ENCODE results near the gene SH3TC2. TPM values are rescaled to one million over a fixed set of nuclear protein-coding genes. Genes with fewer than 3 reads are reported as not detected.

The SH3TC2 gene
- polyA plus RNA-seq, 1 of the 3 experiments (the other 2 are of a cell fraction) = 1.1 TPM

DNA sequence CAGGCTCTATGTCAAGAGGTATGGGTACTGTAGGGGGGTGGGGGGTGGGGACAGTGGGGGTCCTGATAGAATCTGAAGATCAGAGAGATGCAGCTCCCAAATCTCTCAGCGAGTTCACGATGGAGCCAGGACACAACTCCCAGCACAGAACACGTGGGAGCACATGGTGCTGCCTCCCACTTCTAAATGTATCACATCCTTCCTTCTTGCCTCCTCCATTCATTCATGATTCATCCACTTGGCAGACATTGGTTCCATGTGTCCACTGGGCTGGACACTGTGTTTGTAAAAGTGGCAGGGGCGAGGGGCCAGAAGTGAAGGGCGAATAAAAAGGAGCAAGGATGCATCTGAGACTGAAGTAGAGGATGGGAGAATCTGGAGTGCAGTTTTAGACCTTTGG, 33.9 kb downstream of the SH3TC2 start:
- Histone ChIP-seq H4K20me1 (ENCODE audit: insufficient read depth) (no peaks in the 10 kb centered on the region), H3F3A (replicated peaks; ENCODE audit: insufficient read depth) (peaks cover 5% of the 10 kb centered on the region), H3K27ac (ENCODE audit: low read depth in 2 of 2, low read length in 1 of 2) (no peak overlapping the region), H3K4me3 (ENCODE audit: low read depth in 2 of 2, low read length in 1 of 2) (no peak overlapping the region), H3K79me2 (ENCODE audit: insufficient read depth) (no peaks in the 10 kb centered on the region), H3K9me2 (no peaks in the 10 kb centered on the region), H3K9me3 (no peaks in the 10 kb centered on the region), H3K4me2 (no peak overlapping the region), H3K9ac (no peak overlapping the region), H3K27me3 (ENCODE audit: insufficient read depth) (no peaks in the 10 kb centered on the region), H3K36me3 (replicated peaks in 1 of 2; ENCODE audit: control insufficient read depth in 1 of 2, insufficient read depth in 2 of 2, low read length in 1 of 2) (no peaks in the 10 kb centered on the region), H3K4me1 (ENCODE audit: control insufficient read depth in 1 of 2, insufficient read depth in 2 of 2, low read depth in 1 of 2, low read length in 1 of 2) (peaks cover 0 to 4% of the 10 kb centered on the region in 2 experiments; a peak in 3 of 4 replicates), H2AFZ (ENCODE audit: low read depth) (no peak overlapping the region)
- no peak for DNase-seq
- 94% methylated on average over 5 of the region's 5 CpGs for WGBS (ENCODE audit: low lambda C conversion rate)
- CTCF ChIA-PET = interaction anchor here (0.6 to 20.7 kb wide), 4 partner anchors 10 to 293 kb away, joined by 3 to 618 read pairs (median 4); no protein-coding TSS in a partner anchor
- no peak for TF ChIP-seq TAF1 (IDR thresholded peaks at IDR 0.05; ENCODE audit: borderline replicate concordance, low read depth, low read length)
- no peak for TF ChIP-seq EP300 (IDR thresholded peaks at IDR 0.05; ENCODE audit: borderline replicate concordance in 1 of 2, low read depth in 1 of 2, low read length in 1 of 2)
- no peak for TF ChIP-seq MAX (IDR thresholded peaks at IDR 0.05; ENCODE audit: low read depth)
- TF ChIP-seq JUND (IDR thresholded peaks at IDR 0.05) = no peak
- TF ChIP-seq MEF2A (IDR thresholded peaks at IDR 0.05; ENCODE audit: borderline replicate concordance, low read depth) = no peak
- no peak for TF ChIP-seq RXRA (IDR thresholded peaks at IDR 0.05; ENCODE audit: borderline replicate concordance, low read depth)
- POLR2A ChIA-PET = no interaction called here

DNA sequence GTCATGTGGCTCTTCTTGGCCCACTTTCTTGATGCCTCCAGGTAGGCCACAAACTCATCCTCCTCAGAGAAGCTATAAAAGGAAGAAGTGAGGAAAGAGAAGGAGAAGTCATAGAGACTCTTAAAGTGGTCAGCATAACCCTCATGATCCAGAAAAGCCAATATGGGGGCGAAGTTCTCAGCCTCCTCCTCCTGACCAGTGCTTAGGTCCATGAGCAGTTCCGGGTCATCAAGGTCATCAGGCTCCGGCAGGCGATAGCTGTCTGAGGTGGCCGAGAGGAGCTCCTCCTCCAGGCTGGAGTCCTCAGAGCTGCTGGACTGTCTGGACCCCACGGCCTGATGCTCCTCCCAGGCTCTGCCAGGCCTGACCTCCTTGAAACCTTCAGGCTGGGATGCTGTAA, 34.7 kb downstream of the SH3TC2 start:
- Histone ChIP-seq H3K9me2 (no peaks in the 10 kb centered on the region), H3K9ac (no peak overlapping the region), H3K36me3 (replicated peaks in 1 of 2; ENCODE audit: control insufficient read depth in 1 of 2, insufficient read depth in 2 of 2, low read length in 1 of 2) (no peaks in the 10 kb centered on the region), H3K27me3 (ENCODE audit: insufficient read depth) (no peaks in the 10 kb centered on the region), H2AFZ (ENCODE audit: low read depth) (no peak overlapping the region), H4K20me1 (ENCODE audit: insufficient read depth) (no peaks in the 10 kb centered on the region), H3K4me3 (ENCODE audit: low read depth in 2 of 2, low read length in 1 of 2) (no peak overlapping the region), H3K9me3 (no peaks in the 10 kb centered on the region), H3K4me2 (no peak overlapping the region), H3K4me1 (ENCODE audit: control insufficient read depth in 1 of 2, insufficient read depth in 2 of 2, low read depth in 1 of 2, low read length in 1 of 2) (peaks cover 0 to 4% of the 10 kb centered on the region in 2 experiments; a peak in 3 of 4 replicates), H3K27ac (ENCODE audit: low read depth in 2 of 2, low read length in 1 of 2) (no peak overlapping the region), H3K79me2 (ENCODE audit: insufficient read depth) (no peaks in the 10 kb centered on the region), H3F3A (replicated peaks; ENCODE audit: insufficient read depth) (peaks cover 5% of the 10 kb centered on the region)
- DNase-seq = no peak
- ChIA-PET POLR2A (no interaction called here), CTCF (interaction anchor here (0.8 to 20.7 kb wide), 2 partner anchors 8 to 292 kb away, joined by 3 to 618 read pairs; no protein-coding TSS in a partner anchor)
- WGBS (ENCODE audit: low lambda C conversion rate) = 78% methylated on average over 4 of the region's 6 CpGs
- TF ChIP-seq, protein P1, sequence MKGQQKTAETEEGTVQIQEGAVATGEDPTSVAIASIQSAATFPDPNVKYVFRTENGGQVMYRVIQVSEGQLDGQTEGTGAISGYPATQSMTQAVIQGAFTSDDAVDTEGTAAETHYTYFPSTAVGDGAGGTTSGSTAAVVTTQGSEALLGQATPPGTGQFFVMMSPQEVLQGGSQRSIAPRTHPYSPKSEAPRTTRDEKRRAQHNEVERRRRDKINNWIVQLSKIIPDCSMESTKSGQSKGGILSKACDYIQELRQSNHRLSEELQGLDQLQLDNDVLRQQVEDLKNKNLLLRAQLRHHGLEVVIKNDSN (IDR thresholded peaks at IDR 0.05; ENCODE audit: borderline replicate concordance, low read depth) = no peak
- TF ChIP-seq MAX (IDR thresholded peaks at IDR 0.05; ENCODE audit: low read depth) (no peak), POLR2AphosphoS5 (IDR thresholded peaks at IDR 0.05; ENCODE audit: low read depth, low read length) (no peak), TCF12 (IDR thresholded peaks at IDR 0.05) (no peak), YY1 (IDR thresholded peaks at IDR 0.05; ENCODE audit: low read depth) (no peak), FOSL2 (IDR thresholded peaks at IDR 0.05; ENCODE audit: borderline replicate concordance, low read depth) (no peak), RXRA (IDR thresholded peaks at IDR 0.05; ENCODE audit: borderline replicate concordance, low read depth) (no peak), EP300 (IDR thresholded peaks at IDR 0.05; ENCODE audit: borderline replicate concordance in 1 of 2, low read depth in 1 of 2, low read length in 1 of 2) (no peak), RFX5 (IDR thresholded peaks at IDR 0.05; ENCODE audit: low read length) (no peak), RAD21 (IDR thresholded peaks at IDR 0.05; ENCODE audit: low read length) (no peak), MXI1 (IDR thresholded peaks at IDR 0.05; ENCODE audit: low read depth, low read length) (no peak), FOXJ3 (CRISPR knock-in tag; IDR thresholded peaks at IDR 0.05) (no peak), RCOR1 (IDR thresholded peaks at IDR 0.05; ENCODE audit: low read length) (no peak), GATA2 (CRISPR knock-in tag; IDR thresholded peaks at IDR 0.05) (no peak), NFIC (IDR thresholded peaks at IDR 0.05; ENCODE audit: borderline replicate concordance) (no peak), SIN3A (IDR thresholded peaks at IDR 0.05; ENCODE audit: borderline replicate concordance, low read depth, low read length) (no peak), TEAD4 (IDR thresholded peaks at IDR 0.05; ENCODE audit: borderline replicate concordance, insufficient read depth) (no peak)
- TF ChIP-seq, protein P2, sequence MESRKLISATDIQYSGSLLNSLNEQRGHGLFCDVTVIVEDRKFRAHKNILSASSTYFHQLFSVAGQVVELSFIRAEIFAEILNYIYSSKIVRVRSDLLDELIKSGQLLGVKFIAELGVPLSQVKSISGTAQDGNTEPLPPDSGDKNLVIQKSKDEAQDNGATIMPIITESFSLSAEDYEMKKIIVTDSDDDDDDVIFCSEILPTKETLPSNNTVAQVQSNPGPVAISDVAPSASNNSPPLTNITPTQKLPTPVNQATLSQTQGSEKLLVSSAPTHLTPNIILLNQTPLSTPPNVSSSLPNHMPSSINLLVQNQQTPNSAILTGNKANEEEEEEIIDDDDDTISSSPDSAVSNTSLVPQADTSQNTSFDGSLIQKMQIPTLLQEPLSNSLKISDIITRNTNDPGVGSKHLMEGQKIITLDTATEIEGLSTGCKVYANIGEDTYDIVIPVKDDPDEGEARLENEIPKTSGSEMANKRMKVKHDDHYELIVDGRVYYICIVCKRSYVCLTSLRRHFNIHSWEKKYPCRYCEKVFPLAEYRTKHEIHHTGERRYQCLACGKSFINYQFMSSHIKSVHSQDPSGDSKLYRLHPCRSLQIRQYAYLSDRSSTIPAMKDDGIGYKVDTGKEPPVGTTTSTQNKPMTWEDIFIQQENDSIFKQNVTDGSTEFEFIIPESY (IDR thresholded peaks at IDR 0.05; ENCODE audit: borderline replicate concordance, low read depth) = no peak
- TF ChIP-seq, protein P3, sequence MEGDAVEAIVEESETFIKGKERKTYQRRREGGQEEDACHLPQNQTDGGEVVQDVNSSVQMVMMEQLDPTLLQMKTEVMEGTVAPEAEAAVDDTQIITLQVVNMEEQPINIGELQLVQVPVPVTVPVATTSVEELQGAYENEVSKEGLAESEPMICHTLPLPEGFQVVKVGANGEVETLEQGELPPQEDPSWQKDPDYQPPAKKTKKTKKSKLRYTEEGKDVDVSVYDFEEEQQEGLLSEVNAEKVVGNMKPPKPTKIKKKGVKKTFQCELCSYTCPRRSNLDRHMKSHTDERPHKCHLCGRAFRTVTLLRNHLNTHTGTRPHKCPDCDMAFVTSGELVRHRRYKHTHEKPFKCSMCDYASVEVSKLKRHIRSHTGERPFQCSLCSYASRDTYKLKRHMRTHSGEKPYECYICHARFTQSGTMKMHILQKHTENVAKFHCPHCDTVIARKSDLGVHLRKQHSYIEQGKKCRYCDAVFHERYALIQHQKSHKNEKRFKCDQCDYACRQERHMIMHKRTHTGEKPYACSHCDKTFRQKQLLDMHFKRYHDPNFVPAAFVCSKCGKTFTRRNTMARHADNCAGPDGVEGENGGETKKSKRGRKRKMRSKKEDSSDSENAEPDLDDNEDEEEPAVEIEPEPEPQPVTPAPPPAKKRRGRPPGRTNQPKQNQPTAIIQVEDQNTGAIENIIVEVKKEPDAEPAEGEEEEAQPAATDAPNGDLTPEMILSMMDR (IDR thresholded peaks at IDR 0.05) = no peak
- TF ChIP-seq, protein P4, sequence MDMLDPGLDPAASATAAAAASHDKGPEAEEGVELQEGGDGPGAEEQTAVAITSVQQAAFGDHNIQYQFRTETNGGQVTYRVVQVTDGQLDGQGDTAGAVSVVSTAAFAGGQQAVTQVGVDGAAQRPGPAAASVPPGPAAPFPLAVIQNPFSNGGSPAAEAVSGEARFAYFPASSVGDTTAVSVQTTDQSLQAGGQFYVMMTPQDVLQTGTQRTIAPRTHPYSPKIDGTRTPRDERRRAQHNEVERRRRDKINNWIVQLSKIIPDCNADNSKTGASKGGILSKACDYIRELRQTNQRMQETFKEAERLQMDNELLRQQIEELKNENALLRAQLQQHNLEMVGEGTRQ (IDR thresholded peaks at IDR 0.05; ENCODE audit: borderline replicate concordance, low read depth, low read length) = no peak

Measured in SK-N-SH (cell line).